HL-60 (cell line): Measurements from ENCODE around the gene SUGT1.

Experiments
- CTCF ChIP-seq: IDR thresholded peaks from one replicate; pipeline ENCODE4 v1.5.1; 2011; ENCODE audit warnings: low read length, control low read depth, inconsistent platforms; ENCODE audit not compliant: insufficient read depth
- POLR2AphosphoS5 ChIP-seq: IDR thresholded peaks from 2 replicates; pipeline ENCODE4 v1.6.1; 2012; ENCODE audit warnings: low read depth

GRCh38 chr13:52726258-52726657 lies 73.6 kb downstream of the SUGT1 start:
- TF ChIP-seq CTCF (no peak), POLR2AphosphoS5 (no peak)
